H9 (cell line): ENCODE data around the gene CTPS1. TPM values are rescaled to one million over a fixed set of nuclear protein-coding genes. Genes with fewer than 3 reads are reported as not detected.

ENCODE experiments used
- DNase-seq: peaks from one replicate; pipeline ENCODE4 v3.0.0-alpha.2; 2017
- H2AFZ ChIP-seq: one replicate; pipeline ENCODE4 v1.6.1; 2013; ENCODE audit warnings: mild to moderate bottlenecking, low read length, control low read depth, moderate library complexity
- H2AK5ac ChIP-seq: 2 replicates; pipeline ENCODE4 v1.6.1; 2013; ENCODE audit warnings: low read length, control low read depth, mixed read lengths; ENCODE audit not compliant: insufficient read length
- H2BK120ac ChIP-seq: one replicate; pipeline ENCODE4 v1.6.1; 2013; ENCODE audit warnings: low read depth, mild to moderate bottlenecking, low read length, control low read depth, inconsistent platforms; ENCODE audit not compliant: poor library complexity, severe bottlenecking
- H2BK12ac ChIP-seq: 2 replicates; pipeline ENCODE4 v1.6.1; 2013; ENCODE audit warnings: low read length, control low read depth, mixed read lengths, low read depth; ENCODE audit not compliant: insufficient read length
- H2BK15ac ChIP-seq: 2 replicates; pipeline ENCODE4 v1.6.1; 2013; ENCODE audit warnings: low read depth, low read length, control low read depth
- H2BK20ac ChIP-seq: one replicate; pipeline ENCODE4 v1.6.1; 2013; ENCODE audit warnings: low read depth, mild to moderate bottlenecking, low read length, control low read depth, inconsistent platforms; ENCODE audit not compliant: poor library complexity, severe bottlenecking
- H2BK5ac ChIP-seq: 2 replicates; pipeline ENCODE4 v1.6.1; 2013; ENCODE audit warnings: low read length, control low read depth, mixed read lengths; ENCODE audit not compliant: insufficient read length
- H3K14ac ChIP-seq: 2 replicates; pipeline ENCODE4 v1.6.1; 2013; ENCODE audit warnings: low read length, control low read depth; ENCODE audit not compliant: insufficient read depth
- H3K18ac ChIP-seq: 2 replicates; pipeline ENCODE4 v1.6.1; 2013; ENCODE audit warnings: low read depth, mild to moderate bottlenecking, mixed read lengths, low read length, control low read depth; ENCODE audit not compliant: insufficient read length
- H3K23ac ChIP-seq: 2 replicates; pipeline ENCODE4 v1.6.1; 2013; ENCODE audit warnings: low read length, control low read depth, mixed read lengths, low read depth; ENCODE audit not compliant: insufficient read length
- H3K23me2 ChIP-seq: 2 replicates; pipeline ENCODE4 v1.6.1; 2013; ENCODE audit warnings: low read depth, mild to moderate bottlenecking, mixed read lengths, low read length, control low read depth; ENCODE audit not compliant: insufficient read length, poor library complexity, severe bottlenecking
- H3K27ac ChIP-seq: 2 replicates; pipeline ENCODE4 v1.5.1; 2013; ENCODE audit warnings: low read length, control low read depth, mixed read lengths, low read depth; ENCODE audit not compliant: insufficient read length
- H3K27me3 ChIP-seq: 2 replicates; pipeline ENCODE4 v1.6.1; 2013; ENCODE audit warnings: low read length, control low read depth, inconsistent platforms; ENCODE audit not compliant: insufficient read depth
- H3K4ac ChIP-seq: 2 replicates; pipeline ENCODE4 v1.6.1; 2013; ENCODE audit warnings: low read depth, mild to moderate bottlenecking, control low read depth, inconsistent platforms, low read length, moderate library complexity
- H3K4me1 ChIP-seq: 2 replicates; pipeline ENCODE4 v1.6.1; 2013; ENCODE audit warnings: low read length, control low read depth, inconsistent platforms; ENCODE audit not compliant: insufficient read depth
- H3K4me2 ChIP-seq: 2 replicates; pipeline ENCODE4 v1.6.1; 2013; ENCODE audit warnings: low read length, control low read depth, mixed read lengths; ENCODE audit not compliant: insufficient read length, insufficient read depth
- H3K56ac ChIP-seq: 2 replicates; pipeline ENCODE4 v1.6.1; 2013; ENCODE audit warnings: low read depth, mild to moderate bottlenecking, mixed read lengths, low read length, control low read depth; ENCODE audit not compliant: insufficient read length
- H3K79me1 ChIP-seq: 2 replicates; pipeline ENCODE4 v1.6.1; 2013; ENCODE audit warnings: low read depth, mild to moderate bottlenecking, moderate library complexity, low read length, control low read depth, inconsistent platforms; ENCODE audit not compliant: insufficient read depth, poor library complexity, severe bottlenecking
- H3K79me2 ChIP-seq: 2 replicates; pipeline ENCODE4 v1.6.1; 2013; ENCODE audit warnings: low read length, control low read depth, inconsistent platforms; ENCODE audit not compliant: insufficient read depth
- H3K9ac ChIP-seq: 2 replicates; pipeline ENCODE4 v1.6.1; 2013; ENCODE audit warnings: low read length, control low read depth, mixed read lengths; ENCODE audit not compliant: insufficient read length; ENCODE audit errors: extremely low read depth
- H3K9me3 ChIP-seq: one replicate; pipeline ENCODE4 v1.6.1; 2013; ENCODE audit warnings: low read depth, low read length, inconsistent platforms; ENCODE audit not compliant: control insufficient read depth
- H3T11ph ChIP-seq: one replicate; pipeline ENCODE4 v1.6.1; 2013; ENCODE audit warnings: mild to moderate bottlenecking, low read length, control low read depth, inconsistent platforms
- H4K20me1 ChIP-seq: one replicate; pipeline ENCODE4 v1.6.1; 2013; ENCODE audit not compliant: control insufficient read depth, insufficient read length, insufficient read depth
- H4K5ac ChIP-seq: 2 replicates; pipeline ENCODE4 v1.6.1; 2013; ENCODE audit warnings: low read depth, mild to moderate bottlenecking, mixed read lengths, low read length, control low read depth; ENCODE audit not compliant: insufficient read length
- H4K8ac ChIP-seq: replicated peaks from 2 replicates; pipeline ENCODE4 v1.6.1; 2013; ENCODE audit warnings: low read length, control low read depth, mixed read lengths, low read depth; ENCODE audit not compliant: insufficient read length
- H4K91ac ChIP-seq: 2 replicates; pipeline ENCODE4 v1.6.1; 2013; ENCODE audit warnings: low read depth, mild to moderate bottlenecking, moderate library complexity, mixed read lengths, low read length, control low read depth; ENCODE audit not compliant: insufficient read length
- H3K27ac Mint-ChIP-seq, 3 experiments: 2 replicates in 2 of 3; 3 replicates in 1 of 3; pipeline ENCODE4 v1.8.0; 2020 to 2021; ENCODE audit warnings: mixed read lengths in 3 of 3, mild to moderate bottlenecking in 1 of 3, moderate library complexity in 1 of 3
- H3K27me3 Mint-ChIP-seq: 2 replicates; pipeline ENCODE4 v1.8.0; 2021; ENCODE audit warnings: low read depth, mild to moderate bottlenecking, moderate library complexity, mixed read lengths
- H3K36me3 Mint-ChIP-seq, 3 experiments: 2 replicates in 2 of 3; 3 replicates in 1 of 3; pipeline ENCODE4 v1.8.0; 2020 to 2021; ENCODE audit warnings: low read depth in 3 of 3, mixed read lengths in 3 of 3; ENCODE audit not compliant: insufficient read depth in 1 of 3
- H3K4me1 Mint-ChIP-seq, 2 experiments: 2 replicates each; pipeline ENCODE4 v1.8.0; 2020; ENCODE audit warnings: mixed read lengths in 2 of 2
- H3K4me3 Mint-ChIP-seq, 2 experiments: 2 replicates in 1 of 2; 3 replicates in 1 of 2; pipeline ENCODE4 v1.8.0; 2020 to 2021; ENCODE audit warnings: mild to moderate bottlenecking in 2 of 2, mixed read lengths in 2 of 2, moderate library complexity in 1 of 2
- H3K9me3 Mint-ChIP-seq, 2 experiments: 2 replicates in 1 of 2; 3 replicates in 1 of 2; pipeline ENCODE4 v1.8.0; 2020; ENCODE audit warnings: mild to moderate bottlenecking in 2 of 2, mixed read lengths in 2 of 2, moderate library complexity in 1 of 2
- CTCF ChIP-seq: fragments of 200-600 bp; sonication (generic); conservative IDR thresholded peaks from 3 replicates; pipeline ENCODE4 v1.8.0; 2021; ENCODE audit warnings: antibody characterized with exemption, mild to moderate bottlenecking
- WGBS: extraction: QIAGEN DNeasy Blood & Tissue Kit; methylation state at CpG from one replicate; pipeline ENCODE4 v1.1.7; 2013; ENCODE audit warnings: missing lambda C conversion rate, low lambda C conversion rate, mixed read lengths; ENCODE audit not compliant: insufficient read length; ENCODE audit errors: extremely low coverage; 5-methylcytosine and 5-hydroxymethylcytosine counted together
- total RNA-seq: library from RNA; stranded (reverse); gene quantifications from 2 replicates; pipeline ENCODE4 v1.2.1, GENCODE V29; 2021

CTPS1 gene
- total RNA-seq, 1 experiment from 2014 or later = 105 TPM

- Mint-ChIP-seq H3K27me3 (peaks cover 23% of the 10 kb centered on the region), H3K4me3 (no peak overlapping the region), H3K36me3 (peaks cover 13 to 21% (median 18%) of the 10 kb centered on the region in 3 experiments), H3K27ac (peak overlapping the region in 1 of 3 experiments; percentile 44; a peak in 1 of 7 replicates), H3K4me1 (peaks cover 11 to 12% of the 10 kb centered on the region in 2 experiments), H3K9me3 (no peaks in the 10 kb centered on the region)
- H3K79me1 ChIP-seq = no peaks in the 10 kb centered on the region
- no peaks in the 10 kb centered on the region for H3K27me3 ChIP-seq
- H2BK12ac ChIP-seq = no peak overlapping the region
- H2BK20ac ChIP-seq = no peak overlapping the region
- no peak overlapping the region for H2AK5ac ChIP-seq
- no peak overlapping the region for H3K27ac ChIP-seq
- H2BK15ac ChIP-seq = no peak overlapping the region
- no peaks in the 10 kb centered on the region for H3K79me2 ChIP-seq
- H3K4me2 ChIP-seq = no peak overlapping the region
- H2AFZ ChIP-seq = no peak overlapping the region
- H3K9me3 ChIP-seq = no peaks in the 10 kb centered on the region
- H4K91ac ChIP-seq = no peak overlapping the region
- H2BK120ac ChIP-seq = no peak overlapping the region
- no peaks in the 10 kb centered on the region for H4K20me1 ChIP-seq
- no peak overlapping the region for H3K18ac ChIP-seq
- peak; percentile 31; the same call in 2 of the 3 replicates for TF ChIP-seq CTCF
- no peak overlapping the region for H3K23ac ChIP-seq
- no peak overlapping the region for H3K4ac ChIP-seq
- no peaks in the 10 kb centered on the region for H3K23me2 ChIP-seq
- no CpG with 5 or more reads among the region's 2 CpGs for WGBS
- H2BK5ac ChIP-seq = no peak overlapping the region
- H3K9ac ChIP-seq = no peak overlapping the region
- H4K8ac ChIP-seq = no peak overlapping the region
- no peaks in the 10 kb centered on the region for H3K4me1 ChIP-seq
- DNase-seq = no peak
- H3T11ph ChIP-seq = no peak overlapping the region
- H3K56ac ChIP-seq = no peak overlapping the region
- H4K5ac ChIP-seq = no peak overlapping the region
- no peak overlapping the region for H3K14ac ChIP-seq
These were observed 45.5 kb downstream of the CTPS1 start for GRCh38 chr1:41024953-41025352.
